Measurements from ENCODE around the gene LRRFIP1. TPM values are rescaled to one million over a fixed set of nuclear protein-coding genes. Genes with fewer than 3 reads are reported as not detected.
"Not testable (repeated sequence)": the region's sequence is repeated elsewhere in the genome, so short reads cannot be mapped to it uniquely, and the experiment has no call there.

The LRRFIP1 gene
- total and polyA plus RNA-seq, 9 of the 15 experiments (the other 6 are each of a cell fraction or from before 2014, with no cell fraction given), result 13.1 to 45.2 (median 31.3) TPM

GRCh38 chr2:237595829-237596519 is 31.4 kb upstream of the LRRFIP1 start:
- H3K79me2 ChIP-seq (ENCODE audit: control insufficient read depth, insufficient read depth, low read length); H3K36me3 ChIP-seq (ENCODE audit: control insufficient read depth, insufficient read depth, low read length); intact Hi-C loops (cut with micrococcal nuclease); H3K4me1 ChIP-seq (replicated peaks in 1 of 2; ENCODE audit: control insufficient read depth in 2 of 2, insufficient read depth in 2 of 2, low read length in 2 of 2); H3K9me3 ChIP-seq (replicated peaks; ENCODE audit: control insufficient read depth, insufficient read depth, low read depth, low read length); POLR2A ChIA-PET; H3K9ac ChIP-seq (ENCODE audit: insufficient read depth in 1 of 2, low read depth in 2 of 2, low read length in 2 of 2); H3K9me1 ChIP-seq (ENCODE audit: control insufficient read depth, insufficient read depth, low read length); H3K4me2 ChIP-seq (ENCODE audit: insufficient read depth, low read length); H3K4me3 ChIP-seq; H4K20me1 ChIP-seq (replicated peaks; ENCODE audit: control insufficient read depth, insufficient read depth, low read length); BruUV-seq (replicated peaks); H3K27ac ChIP-seq (ENCODE audit: extremely low read depth, low read depth, low read length); in situ Hi-C loops (cut with MboI); CTCF ChIA-PET (ENCODE audit: low intra/inter-chr PET ratio); FAIRE-seq: not testable (repeated sequence)
- peak; percentile 38; the same call in 1 of the 2 replicates for TF ChIP-seq ZKSCAN1 (IDR thresholded peaks at IDR 0.05; ENCODE audit: low read depth, low read length)
- peak; percentile 62; the same call in 2 of the 3 replicates for ATAC-seq
- 6% methylated on average over 3 of the region's 5 CpGs for WGBS (ENCODE audit: insufficient coverage, low coverage, missing lambda C conversion rate)
- peak in 2 of 4 experiments; percentile 18 for DNase-seq (ENCODE audit: extremely low read depth in 1 of 4, low spot score in 3 of 4)
- peak overlapping the region; percentile 1; the same call in 1 of the 2 replicates for H2AFZ ChIP-seq (ENCODE audit: low read depth, low read length)
- H3K27me3 ChIP-seq (ENCODE audit: control insufficient read depth in 2 of 2, insufficient read depth in 2 of 2, low read length in 2 of 2), result peaks cover 21 to 74% of the 10 kb centered on the region in 2 experiments; a peak in 4 of 5 replicates

GRCh38 chr2:237596520-237597195 is 30.7 kb upstream of the LRRFIP1 start:
- Histone ChIP-seq H3K79me2 (ENCODE audit: control insufficient read depth, insufficient read depth, low read length) (no peaks in the 10 kb centered on the region), H3K27ac (ENCODE audit: extremely low read depth, low read depth, low read length) (no peak overlapping the region), H2AFZ (ENCODE audit: low read depth, low read length) (peak overlapping the region; percentile 1; the same call in 1 of the 2 replicates), H3K9me3 (replicated peaks; ENCODE audit: control insufficient read depth, insufficient read depth, low read depth, low read length) (no peaks in the 10 kb centered on the region), H3K9ac (ENCODE audit: insufficient read depth in 1 of 2, low read depth in 2 of 2, low read length in 2 of 2) (no peak overlapping the region), H4K20me1 (replicated peaks; ENCODE audit: control insufficient read depth, insufficient read depth, low read length) (peaks cover 6% of the 10 kb centered on the region; the same call in 1 of the 2 replicates), H3K4me2 (ENCODE audit: insufficient read depth, low read length) (no peak overlapping the region), H3K9me1 (ENCODE audit: control insufficient read depth, insufficient read depth, low read length) (no peaks in the 10 kb centered on the region), H3K36me3 (ENCODE audit: control insufficient read depth, insufficient read depth, low read length) (no peaks in the 10 kb centered on the region), H3K4me1 (replicated peaks in 1 of 2; ENCODE audit: control insufficient read depth in 2 of 2, insufficient read depth in 2 of 2, low read length in 2 of 2) (peaks cover 0 to 4% of the 10 kb centered on the region in 2 experiments; a peak in 1 of 5 replicates), H3K4me3 (no peak overlapping the region), H3K27me3 (ENCODE audit: control insufficient read depth in 2 of 2, insufficient read depth in 2 of 2, low read length in 2 of 2) (peaks cover 22 to 76% of the 10 kb centered on the region in 2 experiments; a peak in 4 of 5 replicates)
- ATAC-seq (peak; percentile 36; the same call in 2 of the 3 replicates), DNase-seq (ENCODE audit: extremely low read depth in 1 of 4, low spot score in 3 of 4) (no peak), FAIRE-seq (no peak)
- in situ Hi-C loops (cut with MboI), result no loop called here
- TF ChIP-seq TRIM24 (IDR thresholded peaks at IDR 0.05) (no peak), TFAM (CRISPR knock-in tag; conservative IDR thresholded peaks at IDR 0.05) (no peak), ZNF41 (CRISPR knock-in tag; conservative IDR thresholded peaks at IDR 0.05) (no peak), KHSRP (IDR thresholded peaks at IDR 0.05) (no peak)
- ChIA-PET POLR2A (no interaction called here), CTCF (ENCODE audit: low intra/inter-chr PET ratio) (no interaction called here)
- WGBS (ENCODE audit: insufficient coverage, low coverage, missing lambda C conversion rate), result 27% methylated on average over 8 of the region's 13 CpGs
- intact Hi-C loops (cut with micrococcal nuclease), result no loop called here
- no TSS peak for BruUV-seq (replicated peaks)

Data from K562 (cell line).